ENCODE measurements around the gene HTT-AS.
"Not testable (repeated sequence)": the region's sequence is repeated elsewhere in the genome, so short reads cannot be mapped to it uniquely, and the experiment has no call there.

Gene HTT-AS

DNA sequence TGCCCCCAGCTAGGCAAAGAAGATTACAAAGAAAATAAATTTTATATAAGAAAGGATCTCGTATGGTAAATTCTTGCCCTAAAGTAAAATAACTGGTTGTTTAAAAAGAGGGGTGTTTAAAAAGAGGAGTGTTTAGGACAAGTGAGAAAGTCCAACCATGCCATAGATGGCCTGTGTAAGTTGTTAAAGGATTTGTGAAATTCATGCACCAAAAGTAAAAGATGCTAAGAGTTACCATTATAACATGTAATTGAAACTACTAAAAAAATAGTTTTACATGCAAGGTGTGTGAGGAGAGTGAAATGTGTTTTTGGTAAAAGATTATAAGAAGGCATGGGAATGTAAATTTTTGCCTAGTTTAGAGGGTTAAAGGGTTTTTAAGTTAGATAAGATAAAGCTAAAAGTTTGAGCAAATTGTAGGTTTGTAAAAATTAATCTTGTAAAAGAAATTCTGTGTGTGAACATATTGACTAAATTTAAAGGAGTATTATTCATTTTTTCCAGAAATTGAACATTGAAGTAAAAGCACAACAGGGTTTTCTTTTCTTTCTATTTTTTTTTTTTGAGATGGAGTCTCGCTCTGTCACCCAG lies 20.1 kb downstream of the HTT-AS start:
- no peak for DNase-seq (ENCODE audit: low read depth)
- TF ChIP-seq, protein P1, sequence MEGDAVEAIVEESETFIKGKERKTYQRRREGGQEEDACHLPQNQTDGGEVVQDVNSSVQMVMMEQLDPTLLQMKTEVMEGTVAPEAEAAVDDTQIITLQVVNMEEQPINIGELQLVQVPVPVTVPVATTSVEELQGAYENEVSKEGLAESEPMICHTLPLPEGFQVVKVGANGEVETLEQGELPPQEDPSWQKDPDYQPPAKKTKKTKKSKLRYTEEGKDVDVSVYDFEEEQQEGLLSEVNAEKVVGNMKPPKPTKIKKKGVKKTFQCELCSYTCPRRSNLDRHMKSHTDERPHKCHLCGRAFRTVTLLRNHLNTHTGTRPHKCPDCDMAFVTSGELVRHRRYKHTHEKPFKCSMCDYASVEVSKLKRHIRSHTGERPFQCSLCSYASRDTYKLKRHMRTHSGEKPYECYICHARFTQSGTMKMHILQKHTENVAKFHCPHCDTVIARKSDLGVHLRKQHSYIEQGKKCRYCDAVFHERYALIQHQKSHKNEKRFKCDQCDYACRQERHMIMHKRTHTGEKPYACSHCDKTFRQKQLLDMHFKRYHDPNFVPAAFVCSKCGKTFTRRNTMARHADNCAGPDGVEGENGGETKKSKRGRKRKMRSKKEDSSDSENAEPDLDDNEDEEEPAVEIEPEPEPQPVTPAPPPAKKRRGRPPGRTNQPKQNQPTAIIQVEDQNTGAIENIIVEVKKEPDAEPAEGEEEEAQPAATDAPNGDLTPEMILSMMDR (IDR thresholded peaks at IDR 0.05; ENCODE audit: low read length, missing control alignments) = no peak
- H3K4me3 ChIP-seq (replicated peaks; ENCODE audit: low read depth, low read length) = no peak overlapping the region

DNA sequence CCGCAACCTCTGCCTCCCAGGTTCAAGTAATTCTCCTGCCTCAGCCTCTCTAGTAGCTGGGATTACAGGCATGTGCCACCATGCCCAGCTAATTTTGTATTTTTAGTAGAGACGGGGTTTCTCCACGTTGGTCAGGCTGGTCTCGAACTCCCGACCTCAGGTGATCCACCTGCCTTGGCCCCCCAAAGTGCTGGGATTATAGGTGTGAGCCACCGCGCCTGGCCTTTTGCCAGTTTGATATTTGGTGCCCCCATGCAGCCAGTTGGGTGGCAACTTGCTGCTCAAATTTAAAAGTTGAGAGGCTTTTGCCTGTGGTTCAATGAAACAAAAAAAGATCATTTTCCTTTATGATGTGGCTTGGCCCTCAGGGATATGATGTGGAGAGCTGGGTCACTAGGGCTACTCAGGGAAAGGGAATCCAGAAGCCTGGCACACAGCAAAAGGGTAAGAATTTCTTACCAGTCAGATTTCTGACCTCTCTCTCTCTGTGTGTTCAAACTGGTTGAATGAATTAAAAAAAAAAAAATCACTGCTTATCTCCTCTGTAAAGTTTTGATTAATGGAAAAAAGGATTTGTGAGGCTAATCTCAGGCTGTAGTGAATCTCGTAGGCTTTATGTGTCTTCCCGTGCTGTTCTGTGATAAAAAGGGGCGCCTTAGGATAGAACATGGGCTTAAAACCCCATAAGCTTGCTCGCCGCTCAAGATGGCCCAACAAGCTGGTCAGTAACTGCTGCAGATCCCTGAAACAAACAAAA lies 23.0 kb downstream of the HTT-AS start:
- H3K4me3 ChIP-seq (replicated peaks; ENCODE audit: low read depth, low read length); DNase-seq (ENCODE audit: low read depth): not testable (repeated sequence)

DNA sequence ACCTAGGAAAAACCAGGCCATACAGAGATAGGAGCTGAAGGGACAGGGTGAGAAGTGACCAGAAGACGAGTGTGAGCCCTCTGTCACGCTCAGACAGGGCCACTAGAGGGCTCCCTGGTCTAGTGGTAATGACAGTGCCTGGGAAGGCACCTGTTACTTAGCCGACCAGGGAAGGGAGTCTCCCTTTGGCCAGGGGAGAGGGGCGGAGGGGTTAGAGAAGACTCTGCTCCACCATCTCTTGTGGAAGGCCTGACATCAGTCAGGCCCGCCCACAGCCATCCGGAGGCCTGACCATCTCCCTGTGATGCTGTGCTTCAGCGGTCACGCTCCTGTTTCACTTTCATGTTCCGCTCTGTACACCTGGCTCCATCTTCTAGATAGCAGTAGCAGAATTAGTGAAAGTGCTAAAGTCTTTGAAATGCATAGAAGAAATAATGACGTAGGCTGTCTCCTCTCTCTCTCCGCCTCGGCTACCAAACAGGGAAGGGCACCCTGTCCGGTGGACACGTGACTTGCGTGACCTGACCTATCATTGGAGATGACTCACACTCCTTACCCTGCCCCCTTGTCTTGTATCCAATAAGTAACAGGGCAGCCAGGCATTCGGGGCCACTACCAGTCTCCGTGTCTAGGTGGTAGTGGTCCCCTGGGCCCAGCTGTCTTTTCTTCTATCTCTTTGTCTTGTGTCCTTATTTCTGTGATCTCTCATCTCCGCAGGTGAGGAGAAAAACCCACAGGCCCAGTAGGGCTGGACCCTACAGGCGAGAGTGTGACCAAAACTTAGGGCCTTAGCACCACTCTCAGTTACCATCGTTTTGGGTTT lies 26.7 kb downstream of the HTT-AS start:
- TF ChIP-seq, protein P1 (IDR thresholded peaks at IDR 0.05; ENCODE audit: low read length, missing control alignments) = peak; percentile 76
- H3K4me3 ChIP-seq (replicated peaks; ENCODE audit: low read depth, low read length) = no peak overlapping the region

DNA sequence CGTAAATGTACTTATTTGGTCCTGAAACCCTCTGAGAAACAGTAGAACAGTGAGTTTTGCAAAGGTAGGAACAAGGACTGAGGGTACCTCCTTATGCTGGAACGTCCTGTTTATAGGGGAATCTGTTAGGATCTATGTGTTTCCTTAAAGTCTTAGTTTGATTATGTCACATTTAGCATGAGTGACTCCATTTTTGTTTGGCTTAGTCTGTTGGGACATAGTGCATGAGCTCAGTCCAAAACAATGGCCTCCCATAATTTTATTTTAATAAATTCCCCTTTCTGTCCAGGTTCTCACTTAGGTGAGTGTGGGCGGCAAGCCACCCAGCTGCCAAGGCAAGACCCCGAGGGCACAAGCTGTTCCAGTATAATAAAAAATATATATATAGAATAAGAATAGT lies 27.7 kb downstream of the HTT-AS start:
- no peak overlapping the region for H3K4me3 ChIP-seq (replicated peaks; ENCODE audit: low read depth, low read length)
- TF ChIP-seq, protein P1 (IDR thresholded peaks at IDR 0.05; ENCODE audit: low read length, missing control alignments) = no peak
- DNase-seq (ENCODE audit: low read depth) = no peak

More for the DNA sequence above, 26.7 kb downstream of the HTT-AS start:
- peak; percentile 57 for DNase-seq (ENCODE audit: low read depth)

DNA sequence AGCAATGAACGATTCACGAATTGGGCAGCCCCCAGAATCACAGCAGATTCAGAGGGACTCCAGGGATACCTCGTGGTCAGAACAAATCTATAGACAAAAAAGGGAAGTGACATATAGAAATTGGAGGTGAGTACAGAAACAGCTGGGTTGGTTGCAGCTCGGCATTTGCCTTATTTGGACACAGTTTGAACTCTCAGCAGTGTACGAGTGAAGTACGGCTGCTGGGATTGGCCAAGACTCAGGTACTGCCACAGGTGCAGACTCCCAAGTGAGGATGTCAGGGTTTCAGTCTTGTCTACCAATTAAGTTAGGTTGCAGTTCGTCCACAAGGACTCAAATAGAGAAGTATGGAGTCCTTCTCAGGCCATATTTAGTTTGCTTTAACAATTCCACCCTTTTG lies 28.2 kb downstream of the HTT-AS start:
- TF ChIP-seq, protein P1 (IDR thresholded peaks at IDR 0.05; ENCODE audit: low read length, missing control alignments) = no peak
- H3K4me3 ChIP-seq (replicated peaks; ENCODE audit: low read depth, low read length) = no peak overlapping the region
- DNase-seq (ENCODE audit: low read depth) = no peak

DNA sequence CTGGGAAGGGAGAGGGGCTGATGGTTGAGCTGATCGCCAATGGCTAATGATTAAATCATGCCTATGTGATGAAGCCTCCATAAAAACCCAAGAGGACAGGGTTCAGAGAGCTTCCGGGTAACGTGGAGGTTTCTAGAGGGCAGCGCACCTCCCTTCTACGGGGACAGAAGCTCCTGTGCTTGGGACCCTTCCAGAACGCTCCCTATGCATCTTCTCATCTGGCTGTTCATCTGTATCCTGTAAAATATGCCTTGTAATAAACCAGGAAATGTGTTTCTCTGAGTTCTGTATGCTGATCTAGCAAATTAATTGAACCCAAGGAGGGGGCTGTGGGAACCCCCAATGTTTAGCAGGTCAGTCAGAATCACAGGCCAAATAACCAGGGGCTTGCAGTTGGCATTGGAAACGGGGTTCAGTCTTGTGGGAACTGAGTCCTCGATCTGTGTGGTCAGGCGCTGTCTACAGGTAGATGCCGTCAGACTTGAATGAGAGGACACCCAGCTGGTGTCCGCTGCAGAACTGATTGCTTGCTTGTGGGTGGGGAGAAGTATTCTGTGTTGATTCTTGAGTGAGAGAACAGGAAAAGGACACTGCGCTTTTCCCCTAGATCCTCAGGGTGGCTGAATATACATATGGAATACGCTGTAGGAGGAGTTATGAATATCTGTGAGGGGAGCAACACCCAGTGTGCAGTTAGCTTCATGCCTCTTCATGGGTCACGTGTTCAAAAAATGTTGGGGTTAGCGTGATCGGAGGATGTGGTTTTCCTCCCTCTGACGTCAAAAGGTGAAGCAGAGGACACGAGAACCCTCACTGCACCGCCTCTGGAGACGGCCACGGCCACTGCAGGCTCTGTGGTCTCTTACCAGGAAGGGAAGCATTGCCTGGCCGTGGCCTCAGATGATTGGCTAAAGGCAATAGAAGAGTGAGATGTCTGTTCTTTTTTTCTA lies 29.2 kb downstream of the HTT-AS start:
- DNase-seq (ENCODE audit: low read depth) = peak; percentile 65
- TF ChIP-seq, protein P1 (IDR thresholded peaks at IDR 0.05; ENCODE audit: low read length, missing control alignments) = no peak
- H3K4me3 ChIP-seq (replicated peaks; ENCODE audit: low read depth, low read length) = no peak overlapping the region

All from fibroblast of pulmonary artery (primary cell).